HG03469 (cell line): ENCODE results near the gene HNRNPC.
"Not testable (repeated sequence)": the region's sequence is repeated elsewhere in the genome, so short reads cannot be mapped to it uniquely, and the experiment has no call there.

Source experiments
- ATAC-seq: cut with Tn5 transposase; IDR thresholded peaks from one replicate; pipeline ENCODE4 v1.9.1; 2021; ENCODE audit warnings: mild to moderate bottlenecking, moderate library complexity, moderate number of reproducible peaks; ENCODE audit not compliant: unreplicated experiment

Gene HNRNPC

GRCh38 chr14:21213652-21214051, 55.6 kb downstream of the HNRNPC start:
- no peak for ATAC-seq

DNA sequence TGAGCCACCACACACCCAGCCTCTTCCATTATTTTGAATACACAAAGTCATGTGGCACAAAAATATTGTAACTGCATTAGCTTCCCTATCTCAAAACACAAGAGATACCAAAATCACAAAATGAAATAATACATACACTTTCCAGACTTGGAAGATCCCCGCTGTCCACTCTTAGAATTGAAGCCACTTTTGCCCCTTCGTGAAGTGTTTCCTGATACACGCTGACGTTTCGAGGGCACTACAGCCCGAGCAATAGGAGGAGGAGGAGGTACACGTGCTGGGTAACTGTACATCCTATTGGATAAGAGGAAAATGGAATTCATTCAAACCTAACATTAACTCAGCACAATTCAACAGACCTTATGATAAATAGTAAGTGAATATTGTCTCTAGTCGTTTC, 56.4 kb downstream of the HNRNPC start:
- not testable (repeated sequence) for ATAC-seq

- ATAC-seq = no peak
Observed at GRCh38 chr14:21211509-21211908, 57.7 kb downstream of the HNRNPC start.

DNA sequence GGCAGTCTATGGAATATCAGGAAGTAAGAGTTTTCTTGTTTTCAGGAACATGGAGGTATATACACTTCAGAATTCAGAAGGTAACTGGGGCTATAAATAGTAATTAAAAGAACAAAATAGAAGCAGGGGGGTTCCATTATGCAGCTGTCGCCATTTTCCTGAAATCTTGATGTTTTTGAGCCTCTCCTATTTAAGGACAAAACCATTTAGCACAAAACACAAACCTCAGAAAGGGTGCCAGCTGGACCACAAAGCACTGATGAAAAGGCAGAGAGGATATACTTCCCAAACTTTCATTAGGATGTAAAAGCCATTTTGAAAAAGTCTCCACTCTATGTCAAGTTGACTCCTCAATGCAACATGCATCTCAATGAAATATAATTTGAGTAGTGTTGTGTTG, 59.2 kb downstream of the HNRNPC start:
- ATAC-seq = no peak

GRCh38 chr14:21209185-21209584, 60.1 kb downstream of the HNRNPC start:
- no peak for ATAC-seq

- no peak for ATAC-seq
Observed at GRCh38 chr14:21208554-21208953, 60.7 kb downstream of the HNRNPC start.

GRCh38 chr14:21206753-21207684, 62.2 kb downstream of the HNRNPC start:
- no peak for ATAC-seq

- ATAC-seq = no peak
Observed at GRCh38 chr14:21205678-21206581, 63.3 kb downstream of the HNRNPC start.

GRCh38 chr14:21205026-21205677, 64.1 kb downstream of the HNRNPC start:
- no peak for ATAC-seq

GRCh38 chr14:21204167-21205025, 64.8 kb downstream of the HNRNPC start:
- no peak for ATAC-seq

DNA sequence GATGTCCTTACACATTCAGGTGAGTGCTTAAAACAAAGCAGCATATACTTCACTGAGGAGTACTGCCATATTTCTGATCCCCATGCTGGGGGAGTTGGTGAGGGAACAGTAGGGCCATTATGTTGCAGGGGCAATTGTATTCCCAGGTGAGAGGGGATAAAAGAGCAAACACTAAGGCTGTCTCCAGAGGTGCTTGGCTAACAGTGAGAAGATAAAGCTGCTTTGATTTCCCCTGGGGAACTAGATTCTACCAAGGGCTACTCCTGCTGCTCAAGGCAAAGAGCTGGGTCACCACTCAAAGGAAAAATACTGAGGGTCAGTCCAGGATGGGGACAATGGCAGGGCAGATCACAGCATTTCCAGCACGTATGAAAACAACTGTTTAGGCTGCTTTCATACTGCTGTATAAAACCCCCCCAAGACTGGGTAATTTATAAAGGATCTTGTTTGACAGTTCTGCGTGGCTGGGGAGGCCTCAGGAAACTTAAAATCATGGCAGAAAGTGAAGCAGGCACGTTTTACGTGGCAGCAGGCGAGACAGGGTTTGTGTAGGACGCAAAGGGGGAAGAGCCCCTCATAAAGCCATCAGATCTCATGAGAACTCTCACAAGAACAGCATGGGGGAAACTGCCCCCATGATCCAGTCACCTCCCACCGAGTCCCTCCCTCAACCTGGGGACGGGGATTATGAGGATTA, 65.6 kb downstream of the HNRNPC start:
- ATAC-seq = no peak

DNA sequence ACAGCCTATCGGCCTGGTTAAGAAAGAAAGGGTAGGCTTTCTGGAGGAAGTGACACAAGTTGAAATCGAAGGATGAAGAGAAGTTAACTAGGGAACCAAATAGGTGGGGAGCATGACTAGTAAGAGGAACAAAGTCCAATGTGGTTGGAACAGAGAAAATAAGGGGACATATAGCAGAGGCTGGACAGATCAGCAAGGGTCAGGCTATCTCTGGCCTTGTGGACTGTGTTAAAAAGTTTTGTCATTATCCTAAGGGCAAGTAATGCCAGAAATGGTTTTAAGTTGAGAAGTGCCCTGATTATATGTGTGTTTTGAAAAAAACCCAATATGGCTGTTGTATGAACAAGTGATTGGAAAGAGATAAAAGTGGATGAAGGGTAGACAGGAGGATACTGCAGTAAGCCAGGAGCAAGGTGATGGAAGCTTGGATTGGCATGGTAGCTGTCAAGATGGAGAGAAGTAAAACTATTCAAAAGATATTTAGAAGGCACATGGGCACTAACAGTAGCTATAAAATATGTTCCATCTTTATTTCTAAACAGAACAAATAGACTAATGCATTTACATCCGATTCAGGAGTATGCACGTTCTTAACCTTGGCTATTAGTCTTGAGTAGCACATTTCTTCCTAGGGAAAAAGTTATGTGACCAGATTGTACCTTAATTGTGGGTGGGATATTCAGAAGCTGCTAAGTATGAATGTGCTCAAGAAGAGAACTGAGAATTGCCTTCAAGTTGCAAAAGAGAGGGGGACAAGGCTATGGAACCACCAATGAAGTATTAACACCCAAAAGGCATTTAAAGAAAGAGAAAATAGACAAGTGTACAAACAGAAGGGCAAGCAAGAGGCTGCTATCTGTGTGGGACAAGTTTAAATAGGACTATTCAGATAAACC, 66.5 kb downstream of the HNRNPC start:
- no peak for ATAC-seq

DNA sequence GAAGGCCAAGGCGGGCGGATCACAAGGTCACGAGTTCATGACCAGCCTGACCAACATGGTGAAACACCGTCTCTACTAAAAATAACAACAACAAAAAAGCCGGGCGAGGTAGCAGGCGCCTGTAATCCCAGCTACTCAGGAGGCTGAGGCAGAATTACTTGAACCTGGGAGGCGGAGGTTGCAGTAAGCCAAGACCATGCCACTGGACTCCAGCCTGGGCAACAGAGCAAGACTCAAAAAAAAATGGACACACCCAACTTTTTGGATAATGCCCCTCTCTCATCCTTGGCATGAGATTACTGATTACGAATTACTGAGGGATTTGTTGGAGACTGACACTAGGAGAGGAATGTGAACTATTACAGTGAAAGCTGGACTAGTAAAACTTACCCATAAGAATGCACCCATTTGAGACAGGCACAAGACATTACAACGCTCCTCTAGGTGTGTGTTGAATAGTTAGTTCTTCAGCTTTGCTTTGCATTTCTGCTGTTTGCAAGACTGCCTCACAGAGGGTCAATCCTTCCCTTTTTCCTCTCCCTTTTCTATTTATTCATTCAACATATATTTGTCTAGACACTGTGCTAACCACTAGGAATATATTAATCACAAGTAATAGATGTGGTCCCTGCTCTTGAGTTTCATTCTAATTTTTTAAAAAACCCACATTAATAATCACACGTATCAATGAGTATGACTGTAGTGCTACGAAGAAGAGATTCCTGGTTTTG, 67.3 kb downstream of the HNRNPC start:
- ATAC-seq = no peak

DNA sequence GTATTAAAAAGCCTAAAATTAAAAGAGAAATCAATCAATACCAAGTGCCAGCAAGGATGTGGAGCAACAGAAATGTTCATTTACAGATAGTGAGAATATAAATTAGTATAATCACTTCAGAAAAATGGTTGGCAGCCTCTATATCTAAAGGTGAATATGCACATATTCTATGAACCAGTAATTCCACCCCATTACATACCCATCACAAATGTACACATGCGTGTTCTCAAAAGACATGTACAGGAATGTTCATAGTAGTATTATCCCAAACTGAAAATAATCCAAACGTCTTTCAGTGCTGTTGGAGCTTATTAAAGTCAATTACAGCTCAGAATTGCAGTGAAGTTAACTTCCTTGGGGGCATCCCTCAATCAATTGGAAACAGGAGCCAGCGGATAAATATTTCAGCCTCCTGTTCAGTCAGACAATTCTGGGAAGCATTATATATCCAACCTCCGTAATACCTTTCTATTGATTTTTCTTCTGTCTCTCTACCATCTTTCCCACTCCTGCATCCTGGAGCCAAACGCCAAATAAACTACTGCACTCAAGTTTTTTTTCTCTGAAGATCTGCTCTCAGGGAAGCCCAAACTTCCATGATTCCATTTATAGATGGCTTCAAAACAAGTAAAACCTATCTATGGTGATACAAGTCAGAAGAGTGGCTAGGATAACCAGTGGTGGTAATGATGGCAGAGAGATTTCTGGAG, 68.3 kb downstream of the HNRNPC start:
- no peak for ATAC-seq

GRCh38 chr14:21199611-21200560, 69.4 kb downstream of the HNRNPC start:
- ATAC-seq = no peak
